Fibroblast of skin of right biceps (primary cell): ENCODE results near the gene CTDP1.
"Not testable (repeated sequence)": the region's sequence is repeated elsewhere in the genome, so short reads cannot be mapped to it uniquely, and the experiment has no call there.

ENCODE experiments used
- DNase-seq: peaks from one replicate; pipeline ENCODE4 v3.0.0-alpha.2; 2013

Gene CTDP1

DNA sequence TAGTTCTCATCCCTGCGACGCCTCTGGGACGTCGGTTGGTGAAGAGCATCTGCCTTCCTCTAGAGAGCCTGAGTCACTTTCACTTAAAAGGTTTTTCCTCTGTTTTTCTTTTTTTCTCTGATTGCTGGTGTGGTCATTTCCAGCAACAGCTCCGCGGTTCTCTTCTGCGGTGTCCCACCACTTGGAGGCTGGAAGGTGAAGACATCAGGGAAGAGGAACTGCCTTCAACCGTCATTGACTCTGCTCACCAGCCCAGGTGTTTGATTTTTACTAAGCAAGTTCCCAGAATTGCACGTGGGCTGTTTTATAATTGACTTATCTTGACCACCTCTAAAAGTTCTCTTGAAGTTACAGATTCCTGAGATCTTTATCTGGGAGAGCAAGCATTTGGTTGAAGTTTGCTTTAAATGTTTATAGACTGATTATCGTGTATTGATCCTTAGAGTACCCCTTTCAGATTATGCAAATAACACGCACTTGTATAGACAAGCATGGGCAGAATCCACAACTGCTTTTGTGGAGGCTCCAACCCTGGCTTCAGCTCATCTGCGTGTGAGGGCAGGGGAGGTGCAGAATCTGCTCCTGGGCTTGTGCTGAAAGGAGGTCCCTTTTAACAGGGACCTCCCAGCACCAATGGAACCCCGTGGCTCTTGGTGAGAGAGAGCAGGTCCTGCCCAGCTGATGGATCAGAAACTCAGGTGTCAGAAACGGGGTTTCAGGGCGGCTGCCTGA, 3.5 kb downstream of the CTDP1 start:
- DNase-seq = no peak

DNA sequence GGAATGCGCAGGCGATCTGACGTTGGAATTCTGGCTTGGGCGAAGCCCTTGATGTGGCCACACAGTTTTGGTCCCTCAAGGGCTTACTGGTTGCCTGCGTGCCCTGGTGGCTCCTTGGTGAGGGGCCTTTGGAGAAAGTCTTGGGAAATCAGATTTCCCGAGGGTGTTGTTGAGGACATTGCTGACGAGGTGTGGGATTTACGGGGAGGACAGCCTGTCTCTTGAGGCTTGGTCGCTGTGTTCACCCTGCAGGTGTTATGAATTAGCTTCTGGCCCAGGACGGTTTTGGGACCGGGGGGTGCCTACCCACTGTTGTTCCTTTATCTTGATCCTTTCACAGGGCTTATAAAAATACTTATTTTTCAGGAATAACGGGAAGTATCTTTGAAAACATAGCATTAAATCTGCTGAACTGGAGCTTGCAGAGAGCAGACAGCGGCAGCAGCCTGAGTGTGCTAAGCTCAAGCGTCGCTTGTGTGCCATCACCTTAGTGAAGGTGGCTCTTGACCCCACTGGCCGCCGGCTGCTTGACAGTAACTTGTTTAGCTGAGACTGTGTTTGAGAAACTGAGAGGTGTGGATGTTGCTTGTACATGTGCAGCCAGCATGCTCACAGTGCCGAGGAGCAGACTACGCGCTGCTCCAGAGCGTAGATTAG, 4.2 kb downstream of the CTDP1 start:
- DNase-seq = no peak

DNA sequence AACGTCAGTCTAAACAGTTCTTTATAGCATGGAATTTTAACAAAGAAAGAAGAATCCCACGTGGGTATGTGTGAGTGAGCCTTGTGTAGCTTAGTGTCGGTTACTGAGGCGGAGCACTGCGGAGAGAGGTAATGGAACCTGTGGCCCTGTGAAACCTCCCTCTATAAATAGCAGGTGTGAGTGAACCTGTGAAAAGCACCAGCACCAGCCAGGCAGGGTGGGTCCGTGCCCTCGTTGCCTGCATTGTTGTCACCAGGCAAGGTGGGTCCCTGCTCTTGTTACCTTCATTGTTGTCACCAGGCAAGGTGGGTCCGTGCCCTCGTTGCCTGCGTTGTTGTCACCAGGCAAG, 4.7 kb downstream of the CTDP1 start:
- no peak for DNase-seq

DNA sequence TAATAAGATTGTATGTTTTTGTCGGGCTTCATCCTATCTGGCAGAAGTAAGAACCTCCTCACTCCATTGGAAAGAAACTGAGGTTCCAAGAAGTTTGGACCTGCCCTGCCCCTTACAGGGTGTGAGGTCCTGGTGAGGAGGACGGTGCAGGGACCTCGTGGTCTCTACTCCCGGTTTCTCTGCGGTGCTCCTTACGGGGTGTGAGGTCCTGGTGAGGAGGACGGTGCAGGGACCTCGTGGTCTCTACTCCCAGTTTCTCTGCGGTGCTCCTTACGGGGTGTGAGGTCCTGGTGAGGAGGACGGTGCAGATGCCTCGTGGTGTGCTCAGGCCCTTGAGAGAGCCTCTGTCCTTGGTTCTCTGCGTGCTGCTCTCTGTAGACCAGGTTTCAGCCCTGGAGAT, 5.2 kb downstream of the CTDP1 start:
- DNase-seq = no peak

DNA sequence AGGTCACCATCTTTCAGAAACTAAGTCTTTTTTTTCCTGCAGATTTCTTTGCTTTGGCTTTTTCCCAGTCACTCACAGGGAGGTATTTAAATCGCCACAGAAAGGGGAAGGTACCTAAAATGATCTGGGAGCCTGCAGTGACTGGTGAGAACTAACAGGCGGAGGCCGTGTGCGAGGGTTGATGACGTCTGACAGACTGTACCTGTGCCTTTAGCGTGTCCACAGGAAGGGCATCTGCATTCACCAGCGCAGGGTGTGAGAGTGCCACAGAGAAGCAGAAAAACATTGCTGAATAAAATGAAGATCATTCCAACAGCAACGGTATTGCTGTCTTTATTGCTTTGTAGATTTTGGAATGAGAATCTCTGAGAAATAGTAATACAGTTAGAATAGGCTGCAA, 5.7 kb downstream of the CTDP1 start:
- no peak for DNase-seq

- no peak for DNase-seq
Measured at GRCh38 chr18:79685971-79686370, 6.4 kb downstream of the CTDP1 start.

DNA sequence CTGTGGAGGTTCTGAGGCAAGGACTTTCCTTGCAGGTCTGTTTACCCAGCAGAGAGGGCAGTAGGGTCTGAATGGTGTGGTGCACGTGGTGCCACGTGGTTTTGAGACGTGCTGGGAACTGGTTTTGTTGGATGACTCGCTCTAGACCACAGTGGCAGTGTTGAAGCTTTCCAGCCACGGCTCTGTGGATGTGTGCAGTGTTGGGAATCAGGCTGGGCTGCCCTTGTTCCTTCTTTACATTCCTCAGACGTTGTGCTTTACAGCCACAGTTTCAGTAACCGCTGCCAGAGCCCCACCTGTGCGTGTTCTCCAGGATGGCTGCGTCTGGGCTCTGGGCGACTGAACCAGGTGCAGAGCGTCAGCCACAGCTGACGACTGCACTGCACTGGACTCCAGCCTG, 8.2 kb downstream of the CTDP1 start:
- DNase-seq = peak; percentile 25

DNA sequence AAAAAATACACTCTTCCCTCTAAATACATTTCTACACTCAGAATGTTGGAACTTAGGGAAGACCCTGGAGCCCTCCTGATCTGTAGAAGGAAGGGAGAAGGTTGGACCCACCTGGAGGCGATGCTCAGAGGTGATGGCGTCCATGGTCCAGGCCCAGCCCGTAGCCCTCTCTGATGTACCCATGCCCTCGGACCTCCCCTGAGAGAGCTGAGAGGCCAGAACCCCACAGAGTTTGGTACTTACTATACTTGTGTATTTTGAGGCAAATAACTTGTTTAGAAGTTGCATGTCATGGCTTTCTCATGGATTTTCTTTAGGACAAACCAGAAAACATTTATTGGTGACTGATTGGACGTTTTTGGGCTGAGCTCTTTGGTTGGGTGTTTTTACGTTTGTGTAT, 10.5 kb downstream of the CTDP1 start:
- no peak for DNase-seq

DNA sequence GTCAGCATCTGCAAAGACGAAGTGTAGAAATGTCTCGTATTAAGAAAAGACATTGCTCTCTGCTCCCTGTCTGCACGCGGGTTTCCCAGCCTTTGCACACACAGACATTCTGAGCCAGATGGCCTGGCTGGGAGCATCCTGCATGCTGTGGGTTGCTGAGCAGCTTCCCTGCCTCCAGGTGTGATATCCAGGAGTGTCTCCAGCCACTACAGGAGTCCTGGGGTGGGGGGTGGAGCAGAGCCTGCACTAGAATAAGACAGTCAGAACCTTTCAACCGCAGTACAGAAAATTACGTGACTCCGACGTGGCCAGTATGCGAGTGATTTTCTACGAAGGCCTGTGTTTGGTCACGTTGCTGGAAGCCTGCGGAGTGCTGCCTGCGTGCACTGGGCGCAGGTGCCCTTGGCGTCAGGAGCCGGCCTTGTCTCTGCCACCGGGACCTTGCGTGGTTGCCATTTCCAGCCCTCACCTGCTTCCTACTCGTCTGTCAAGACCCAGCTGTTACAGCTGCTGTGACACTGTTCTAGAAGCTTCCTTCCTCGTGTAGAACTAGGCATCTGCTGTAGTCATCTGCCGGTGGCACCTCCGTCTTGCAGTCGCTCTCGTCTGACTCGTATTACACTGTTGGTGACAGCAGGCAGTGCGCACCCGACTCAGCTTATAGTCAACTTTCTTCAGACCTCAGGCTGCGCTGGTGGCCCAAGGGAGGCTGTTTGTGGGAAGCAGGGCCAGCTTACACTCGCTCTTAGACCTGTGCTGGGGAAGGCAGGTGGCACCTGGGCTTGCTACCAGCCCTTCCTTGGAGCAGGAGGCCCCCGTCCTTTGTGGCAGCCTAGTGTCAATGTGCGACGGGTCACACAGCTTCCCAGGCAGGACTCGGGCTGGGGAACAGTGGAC, 11.2 kb downstream of the CTDP1 start:
- no peak for DNase-seq

- DNase-seq = no peak
Measured at GRCh38 chr18:79692056-79692455, 12.5 kb downstream of the CTDP1 start.

- DNase-seq = no peak
Measured at GRCh38 chr18:79692886-79693285, 13.3 kb downstream of the CTDP1 start.

DNA sequence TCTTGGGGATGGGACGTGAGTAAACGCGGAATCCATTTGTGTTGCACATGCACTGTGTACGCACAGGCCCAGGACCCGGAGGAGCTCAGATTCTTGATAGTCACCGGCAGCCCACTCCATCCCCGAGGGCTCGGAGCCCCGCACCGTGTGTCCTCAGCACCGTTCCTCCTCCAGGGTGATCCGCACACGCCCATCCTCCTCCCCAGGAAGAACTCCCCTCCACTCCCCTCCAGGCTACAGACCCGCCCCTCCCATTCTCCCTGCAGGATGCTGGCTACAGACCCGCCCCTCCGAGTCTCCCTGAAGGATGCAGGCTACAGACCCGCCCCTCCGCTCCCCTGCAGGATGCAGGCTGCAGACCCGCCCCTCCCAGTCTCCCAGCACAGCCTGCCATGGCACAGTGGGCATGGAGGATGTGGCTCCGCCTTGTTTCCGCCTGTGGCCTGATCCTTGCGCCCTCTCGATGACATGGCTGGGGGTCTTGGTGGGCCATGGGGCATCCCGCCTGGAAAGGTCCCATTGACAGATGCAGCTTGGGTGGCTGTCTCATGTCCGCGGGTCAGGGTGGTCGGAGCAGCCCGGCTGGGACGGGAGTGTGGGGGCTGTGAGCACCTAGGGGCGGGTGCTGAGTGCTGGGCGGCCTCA, 14.1 kb downstream of the CTDP1 start:
- DNase-seq = no peak

DNA sequence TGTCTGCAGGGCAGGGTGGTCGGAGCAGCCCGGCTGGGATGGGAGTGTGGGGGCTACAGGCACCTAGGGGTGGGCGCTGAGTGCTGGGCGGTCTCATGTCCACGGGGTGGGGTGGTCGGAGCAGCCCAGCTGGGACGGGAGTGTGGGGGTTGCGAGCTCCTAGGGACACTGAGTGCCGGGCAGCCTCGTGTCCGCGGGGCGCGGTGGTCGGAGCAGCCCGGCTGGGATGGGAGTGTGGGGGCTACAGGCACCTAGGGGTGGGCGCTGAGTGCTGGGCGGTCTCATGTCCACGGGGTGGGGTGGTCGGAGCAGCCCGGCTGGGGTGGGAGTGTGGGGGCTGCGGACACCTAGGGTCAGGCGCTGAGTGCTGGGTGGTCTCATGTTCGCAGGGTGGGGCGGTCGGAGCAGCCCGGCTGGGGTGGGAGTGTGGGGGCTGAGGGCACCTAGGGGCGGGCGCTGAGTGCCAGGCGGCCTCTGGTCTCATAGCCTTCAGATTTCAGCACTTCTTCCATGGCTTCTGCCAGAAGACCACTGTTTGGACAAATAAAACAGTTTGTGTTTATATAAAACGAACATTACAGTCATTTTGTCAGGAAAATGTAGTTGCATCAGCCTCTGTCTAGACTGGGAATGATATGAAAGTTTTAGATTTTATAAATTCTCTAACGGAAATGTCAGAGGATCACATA, 14.7 kb downstream of the CTDP1 start:
- not testable (repeated sequence) for DNase-seq

DNA sequence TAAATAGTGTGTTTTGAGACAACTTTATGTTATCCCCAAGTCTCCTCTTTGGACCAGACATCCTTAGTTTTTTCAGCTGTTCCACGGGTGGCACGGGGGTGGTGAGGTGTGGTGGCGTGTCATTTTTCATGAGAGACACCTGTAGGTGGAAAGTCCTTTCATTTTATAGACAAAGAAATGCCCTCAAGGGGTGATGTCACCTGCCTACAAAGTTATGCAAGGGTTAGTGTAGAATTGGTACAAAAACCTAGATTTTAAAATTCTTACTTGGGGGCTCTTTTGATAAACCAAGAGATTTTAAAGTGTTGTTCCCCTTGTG, 15.3 kb downstream of the CTDP1 start:
- no peak for DNase-seq

- DNase-seq = no peak
Measured at GRCh38 chr18:79695269-79695668, 15.7 kb downstream of the CTDP1 start.

DNA sequence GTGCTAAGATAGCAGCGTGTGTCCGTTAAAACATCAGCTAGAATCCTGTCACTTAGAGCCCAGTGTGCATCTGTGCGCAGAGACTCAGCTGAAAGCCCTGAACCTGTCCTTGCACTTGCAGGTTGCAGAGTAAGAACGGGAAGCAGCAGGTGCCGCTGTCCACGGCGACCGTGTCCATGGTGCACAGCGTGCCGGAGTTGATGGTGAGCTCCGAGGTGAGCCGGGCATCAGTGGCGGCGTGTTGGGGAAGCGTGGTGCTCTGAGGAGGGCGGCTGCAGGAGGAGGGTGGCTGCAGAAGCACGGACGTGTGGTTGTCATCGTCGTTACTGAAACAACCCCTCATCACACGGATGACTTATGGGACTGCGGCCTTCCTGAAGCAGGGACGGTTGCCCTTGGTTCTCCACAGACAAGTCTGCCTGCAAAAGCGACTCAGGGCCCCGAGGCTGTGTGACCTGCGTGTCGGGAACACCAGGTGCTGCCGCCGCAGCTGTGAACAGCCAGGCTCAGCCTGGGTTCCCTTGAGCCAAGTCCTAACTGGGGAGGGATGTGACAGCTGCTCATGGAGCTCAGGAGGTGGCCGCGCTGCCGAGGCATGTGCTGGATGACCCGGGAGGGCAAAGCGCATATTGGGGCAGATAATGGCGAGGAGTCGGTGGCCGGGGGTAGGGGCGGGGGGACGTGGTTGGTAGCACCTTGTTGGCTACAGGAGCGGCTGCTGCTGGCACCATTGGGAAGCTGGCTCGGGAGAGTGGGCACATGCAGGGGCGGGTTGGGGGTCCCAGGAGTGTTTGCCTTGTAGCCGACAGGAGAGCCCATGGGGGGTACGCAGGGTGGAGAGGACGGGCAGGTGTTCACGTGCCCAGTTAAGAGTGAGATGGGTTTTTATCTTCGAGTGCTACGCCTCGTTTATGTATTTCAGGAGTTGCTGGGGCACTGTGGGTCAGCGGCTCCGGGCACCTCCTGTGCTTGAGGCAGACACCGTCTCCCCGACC, 16.6 kb downstream of the CTDP1 start:
- DNase-seq = no peak

- DNase-seq = no peak
Measured at GRCh38 chr18:79697178-79697577, 17.6 kb downstream of the CTDP1 start.

DNA sequence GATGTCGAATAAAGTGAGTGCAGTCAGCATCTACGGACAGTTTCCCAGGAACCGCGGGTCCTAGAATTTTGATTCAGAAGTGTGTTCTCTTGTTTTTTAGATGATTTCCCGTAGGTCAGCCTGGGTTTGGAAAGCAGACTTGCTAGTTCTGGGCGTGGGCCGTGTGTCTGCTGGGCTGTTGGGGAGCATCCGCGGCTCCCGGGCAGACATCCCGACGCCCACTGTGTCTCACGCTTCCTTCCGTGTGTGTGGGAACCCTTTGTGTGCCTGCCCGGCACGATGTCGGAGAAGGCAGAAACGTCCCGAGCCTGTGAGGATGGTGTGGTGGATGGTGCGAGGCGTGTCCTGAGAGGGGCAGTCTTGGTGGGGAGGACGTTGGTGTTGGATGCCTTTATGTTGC, 18.4 kb downstream of the CTDP1 start:
- DNase-seq = no peak

- no peak for DNase-seq
Measured at GRCh38 chr18:79698668-79699335, 19.2 kb downstream of the CTDP1 start.

GRCh38 chr18:79699653-79700052, 20.1 kb downstream of the CTDP1 start:
- DNase-seq = no peak

GRCh38 chr18:79702906-79703305, 23.3 kb downstream of the CTDP1 start:
- no peak for DNase-seq
